Adrenal gland (tissue), 5 donors: ENCODE data around the gene MIOX.
"Not testable (repeated sequence)": the region's sequence is repeated elsewhere in the genome, so short reads cannot be mapped to it uniquely, and the experiment has no call there.

Experiments
- POLR2A ChIP-seq, 2 donors: fragments of 450-650 bp; IDR thresholded peaks; one replicate each; pipeline ENCODE4 v1.6.1; 2017; ENCODE audit warnings: antibody characterized with exemption in 2 of 2, mild to moderate bottlenecking in 2 of 2, moderate library complexity in 1 of 2
- TF ChIP-seq, protein P1 (sequence below), 6 experiments: fragments of 450-650 bp in 4 of 6; fragments of 200-600 bp in 2 of 6; sonication (generic) in 1 of 6; IDR thresholded peaks; 1 replicate in 5 of 6; 2 replicates in 1 of 6; pipeline versions ENCODE4 v1.5.1 to v1.8.0; 2016 to 2021; ENCODE audit warnings: antibody characterized with exemption in 6 of 6, mild to moderate bottlenecking in 2 of 6, moderate library complexity in 1 of 6
- donor health status: DM: no; HTN: no; CAD: no.

GRCh38 chr22:50520184-50520583, 33.5 kb downstream of the MIOX start:
- TF ChIP-seq, protein P1, sequence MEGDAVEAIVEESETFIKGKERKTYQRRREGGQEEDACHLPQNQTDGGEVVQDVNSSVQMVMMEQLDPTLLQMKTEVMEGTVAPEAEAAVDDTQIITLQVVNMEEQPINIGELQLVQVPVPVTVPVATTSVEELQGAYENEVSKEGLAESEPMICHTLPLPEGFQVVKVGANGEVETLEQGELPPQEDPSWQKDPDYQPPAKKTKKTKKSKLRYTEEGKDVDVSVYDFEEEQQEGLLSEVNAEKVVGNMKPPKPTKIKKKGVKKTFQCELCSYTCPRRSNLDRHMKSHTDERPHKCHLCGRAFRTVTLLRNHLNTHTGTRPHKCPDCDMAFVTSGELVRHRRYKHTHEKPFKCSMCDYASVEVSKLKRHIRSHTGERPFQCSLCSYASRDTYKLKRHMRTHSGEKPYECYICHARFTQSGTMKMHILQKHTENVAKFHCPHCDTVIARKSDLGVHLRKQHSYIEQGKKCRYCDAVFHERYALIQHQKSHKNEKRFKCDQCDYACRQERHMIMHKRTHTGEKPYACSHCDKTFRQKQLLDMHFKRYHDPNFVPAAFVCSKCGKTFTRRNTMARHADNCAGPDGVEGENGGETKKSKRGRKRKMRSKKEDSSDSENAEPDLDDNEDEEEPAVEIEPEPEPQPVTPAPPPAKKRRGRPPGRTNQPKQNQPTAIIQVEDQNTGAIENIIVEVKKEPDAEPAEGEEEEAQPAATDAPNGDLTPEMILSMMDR (IDR thresholded peaks at IDR 0.05) = not testable (repeated sequence)
- TF ChIP-seq POLR2A (IDR thresholded peaks at IDR 0.05) = not testable (repeated sequence)
